Measurements from ENCODE around the gene AGTPBP1.

The AGTPBP1 gene

GRCh38 chr9:85605905-85606304 lies 135.8 kb downstream of the AGTPBP1 start:
- no peak overlapping the region for H3K4me3 ChIP-seq (replicated peaks; ENCODE audit: low read depth, low read length)
- DNase-seq (ENCODE audit: extremely low read depth, low read depth): no peak
- no peak for TF ChIP-seq CTCF (IDR thresholded peaks at IDR 0.05; ENCODE audit: low read depth, low read length, missing control alignments)

GRCh38 chr9:85603936-85604335 lies 137.8 kb downstream of the AGTPBP1 start:
- H3K4me3 ChIP-seq (replicated peaks; ENCODE audit: low read depth, low read length): no peak overlapping the region
- no peak for TF ChIP-seq CTCF (IDR thresholded peaks at IDR 0.05; ENCODE audit: low read depth, low read length, missing control alignments)
- no peak for DNase-seq (ENCODE audit: extremely low read depth, low read depth)

GRCh38 chr9:85602742-85603141 lies 139.0 kb downstream of the AGTPBP1 start:
- no peak for DNase-seq (ENCODE audit: extremely low read depth, low read depth)
- no peak for TF ChIP-seq CTCF (IDR thresholded peaks at IDR 0.05; ENCODE audit: low read depth, low read length, missing control alignments)
- H3K4me3 ChIP-seq (replicated peaks; ENCODE audit: low read depth, low read length): no peak overlapping the region

GRCh38 chr9:85600675-85601263 lies 141.0 kb downstream of the AGTPBP1 start:
- H3K4me3 ChIP-seq (replicated peaks; ENCODE audit: low read depth, low read length): no peak overlapping the region
- no peak for DNase-seq (ENCODE audit: extremely low read depth, low read depth)
- TF ChIP-seq CTCF (IDR thresholded peaks at IDR 0.05; ENCODE audit: low read depth, low read length, missing control alignments): no peak

- no peak for TF ChIP-seq CTCF (IDR thresholded peaks at IDR 0.05; ENCODE audit: low read depth, low read length, missing control alignments)
- no peak overlapping the region for H3K4me3 ChIP-seq (replicated peaks; ENCODE audit: low read depth, low read length)
- no peak for DNase-seq (ENCODE audit: extremely low read depth, low read depth)
Observed at GRCh38 chr9:85599540-85600105, 142.1 kb downstream of the AGTPBP1 start.

- no peak for TF ChIP-seq CTCF (IDR thresholded peaks at IDR 0.05; ENCODE audit: low read depth, low read length, missing control alignments)
- no peak overlapping the region for H3K4me3 ChIP-seq (replicated peaks; ENCODE audit: low read depth, low read length)
- no peak for DNase-seq (ENCODE audit: extremely low read depth, low read depth)
Observed at GRCh38 chr9:85594316-85594715, 147.4 kb downstream of the AGTPBP1 start.

- H3K4me3 ChIP-seq (replicated peaks; ENCODE audit: low read depth, low read length): no peak overlapping the region
- DNase-seq (ENCODE audit: extremely low read depth, low read depth): no peak
- TF ChIP-seq CTCF (IDR thresholded peaks at IDR 0.05; ENCODE audit: low read depth, low read length, missing control alignments): no peak
Observed at GRCh38 chr9:85586684-85587083, 155.1 kb downstream of the AGTPBP1 start.

Data from HFF-Myc (cell line).